OCI-LY1 (cell line): Measurements from ENCODE around the gene TKTL1.
"Not testable (repeated sequence)": the region's sequence is repeated elsewhere in the genome, so short reads cannot be mapped to it uniquely, and the experiment has no call there.

ENCODE experiments used
- H2AFZ ChIP-seq: fragments of 200-600 bp; sonication (generic), shearing (Covaris generic); 2 replicates; pipeline ENCODE4 v1.6.0; 2014; ENCODE audit warnings: antibody characterized with exemption, mild to moderate bottlenecking, low read length
- H3F3A ChIP-seq: fragments of 200-600 bp; sonication (generic), shearing (Covaris generic); 2 replicates; pipeline ENCODE4 v1.6.0; 2014; ENCODE audit warnings: mild to moderate bottlenecking, antibody characterized with exemption, low read length, moderate library complexity; ENCODE audit not compliant: insufficient read depth
- H3K27ac ChIP-seq: fragments of 200-600 bp; sonication (generic); 2 replicates; pipeline ENCODE4 v1.5.1; 2014; ENCODE audit warnings: low read length, mixed run types, mild to moderate bottlenecking, low read depth; ENCODE audit not compliant: poor library complexity, severe bottlenecking
- H3K27me3 ChIP-seq: fragments of 200-600 bp; sonication (generic); 2 replicates; pipeline ENCODE4 v1.6.0; 2014; ENCODE audit warnings: antibody characterized with exemption, mild to moderate bottlenecking, low read length, moderate library complexity; ENCODE audit not compliant: insufficient read depth
- H3K36me3 ChIP-seq: fragments of 200-600 bp; sonication (generic); 2 replicates; pipeline ENCODE4 v1.6.1; 2014; ENCODE audit warnings: mild to moderate bottlenecking, antibody characterized with exemption, low read length, moderate library complexity, mixed read lengths; ENCODE audit not compliant: insufficient read depth
- H3K4me1 ChIP-seq: fragments of 200-600 bp; sonication (generic); 2 replicates; pipeline ENCODE4 v1.5.1; 2014; ENCODE audit warnings: mild to moderate bottlenecking, low read length, moderate library complexity; ENCODE audit not compliant: insufficient read depth, severe bottlenecking
- H3K4me2 ChIP-seq: fragments of 200-600 bp; sonication (generic), shearing (Covaris generic); 2 replicates; pipeline ENCODE4 v1.6.1; 2014; ENCODE audit warnings: low read length
- H3K4me3 ChIP-seq: fragments of 200-600 bp; sonication (generic); 2 replicates; pipeline ENCODE4 v1.5.1; 2014; ENCODE audit warnings: low read length, low read depth, mild to moderate bottlenecking, mixed read lengths; ENCODE audit not compliant: poor library complexity, severe bottlenecking
- H3K79me2 ChIP-seq: fragments of 200-600 bp; shearing (Covaris generic); 2 replicates; pipeline ENCODE4 v1.6.1; 2016; ENCODE audit warnings: mixed run types, low read length, mixed read lengths; ENCODE audit not compliant: insufficient read depth
- H3K9ac ChIP-seq: fragments of 200-600 bp; sonication (generic), shearing (Covaris generic); 2 replicates; pipeline ENCODE4 v1.6.1; 2014; ENCODE audit warnings: mild to moderate bottlenecking, low read length, mixed read lengths
- H3K9me2 ChIP-seq: fragments of 200-600 bp; sonication (generic), shearing (Covaris generic); 2 replicates; pipeline ENCODE4 v1.6.1; 2014; ENCODE audit warnings: low read depth, mild to moderate bottlenecking, low read length, mixed read lengths
- H3K9me3 ChIP-seq: fragments of 200-600 bp; shearing (Covaris generic); 2 replicates; pipeline ENCODE4 v1.6.1; 2014; ENCODE audit warnings: low read length, mixed read lengths
- H4K20me1 ChIP-seq: fragments of 200-600 bp; sonication (generic), shearing (Covaris generic); 2 replicates; pipeline ENCODE4 v1.6.0; 2016; ENCODE audit warnings: mild to moderate bottlenecking, low read length; ENCODE audit not compliant: insufficient read depth
- EZH2 ChIP-seq: fragments of 200-600 bp; sonication (generic), shearing (Covaris generic); IDR thresholded peaks from 2 replicates; pipeline ENCODE4 v1.8.0; 2017; ENCODE audit warnings: borderline replicate concordance, mixed run types, mild to moderate bottlenecking, antibody characterized with exemption, low read length, moderate library complexity, mixed read lengths
- TF ChIP-seq, protein P1 (sequence below): fragments of 200-600 bp; sonication (generic), shearing (Covaris generic); IDR thresholded peaks from 2 replicates; pipeline ENCODE4 v1.5.1; 2017; ENCODE audit warnings: mild to moderate bottlenecking, antibody characterized with exemption, low read length, moderate library complexity, mixed read lengths

TKTL1 gene

DNA sequence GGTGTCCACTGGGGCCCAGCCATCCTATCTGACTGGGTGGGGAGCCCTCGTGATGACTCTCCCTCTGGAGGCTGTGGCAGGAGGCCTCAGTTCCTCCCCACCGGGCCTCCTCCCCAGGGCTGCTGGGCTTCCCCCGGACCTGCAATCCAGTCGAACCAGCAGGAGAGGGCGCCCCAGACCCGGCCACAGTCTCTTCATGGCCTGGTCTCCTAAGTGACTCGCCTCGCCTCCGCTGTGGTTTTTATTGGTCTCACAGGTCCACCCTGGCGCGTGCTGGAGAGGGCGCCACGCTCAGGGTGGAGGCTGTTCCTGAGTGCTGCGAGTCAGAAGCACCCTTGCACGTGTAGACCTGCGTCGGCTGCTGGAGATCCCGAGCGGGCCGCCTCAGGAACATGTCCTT lies 48.0 kb downstream of the TKTL1 start:
- not testable (repeated sequence) for H3K9me2 ChIP-seq

DNA sequence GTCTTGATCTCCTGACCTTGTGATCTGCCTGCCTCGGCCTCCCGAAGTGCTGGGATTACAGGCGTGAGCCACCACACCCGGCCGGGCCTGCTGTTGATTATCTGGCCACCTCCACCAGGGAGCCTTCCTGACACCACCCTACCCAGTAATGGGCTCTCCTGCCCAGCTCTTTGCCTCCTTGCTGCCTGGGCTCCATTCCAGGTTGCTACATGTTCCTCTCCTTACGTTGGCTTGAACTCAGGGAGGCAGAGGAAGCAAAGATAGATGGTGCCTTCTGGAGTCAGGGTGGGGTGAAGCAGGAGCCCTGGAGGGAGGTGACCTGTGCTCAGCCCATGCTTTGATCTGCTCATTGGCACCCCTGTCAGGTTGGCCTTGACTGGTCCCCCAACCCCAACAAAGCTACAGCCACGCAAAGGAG lies 52.5 kb downstream of the TKTL1 start:
- TF ChIP-seq, protein P1, sequence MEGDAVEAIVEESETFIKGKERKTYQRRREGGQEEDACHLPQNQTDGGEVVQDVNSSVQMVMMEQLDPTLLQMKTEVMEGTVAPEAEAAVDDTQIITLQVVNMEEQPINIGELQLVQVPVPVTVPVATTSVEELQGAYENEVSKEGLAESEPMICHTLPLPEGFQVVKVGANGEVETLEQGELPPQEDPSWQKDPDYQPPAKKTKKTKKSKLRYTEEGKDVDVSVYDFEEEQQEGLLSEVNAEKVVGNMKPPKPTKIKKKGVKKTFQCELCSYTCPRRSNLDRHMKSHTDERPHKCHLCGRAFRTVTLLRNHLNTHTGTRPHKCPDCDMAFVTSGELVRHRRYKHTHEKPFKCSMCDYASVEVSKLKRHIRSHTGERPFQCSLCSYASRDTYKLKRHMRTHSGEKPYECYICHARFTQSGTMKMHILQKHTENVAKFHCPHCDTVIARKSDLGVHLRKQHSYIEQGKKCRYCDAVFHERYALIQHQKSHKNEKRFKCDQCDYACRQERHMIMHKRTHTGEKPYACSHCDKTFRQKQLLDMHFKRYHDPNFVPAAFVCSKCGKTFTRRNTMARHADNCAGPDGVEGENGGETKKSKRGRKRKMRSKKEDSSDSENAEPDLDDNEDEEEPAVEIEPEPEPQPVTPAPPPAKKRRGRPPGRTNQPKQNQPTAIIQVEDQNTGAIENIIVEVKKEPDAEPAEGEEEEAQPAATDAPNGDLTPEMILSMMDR = no peak
- TF ChIP-seq EZH2 = no peak
- Histone ChIP-seq H3K27me3 (no peaks in the 10 kb centered on the region), H3K4me1 (peaks cover 7% of the 10 kb centered on the region), H3K4me3 (no peak overlapping the region), H3K36me3 (peaks cover 40% of the 10 kb centered on the region), H3F3A (no peaks in the 10 kb centered on the region), H3K27ac (no peak overlapping the region), H3K79me2 (no peaks in the 10 kb centered on the region), H4K20me1 (no peaks in the 10 kb centered on the region), H2AFZ (no peak overlapping the region), H3K9ac (no peak overlapping the region), H3K4me2 (no peak overlapping the region), H3K9me2 (no peaks in the 10 kb centered on the region), H3K9me3 (no peaks in the 10 kb centered on the region)

More for the DNA sequence above, 48.0 kb downstream of the TKTL1 start:
- not testable (repeated sequence) for H2AFZ ChIP-seq, H3K4me1 ChIP-seq, H3K36me3 ChIP-seq, H3K27ac ChIP-seq, H3K4me2 ChIP-seq, H3F3A ChIP-seq, H3K9ac ChIP-seq, H4K20me1 ChIP-seq, H3K9me3 ChIP-seq, H3K79me2 ChIP-seq, H3K27me3 ChIP-seq, H3K4me3 ChIP-seq

DNA sequence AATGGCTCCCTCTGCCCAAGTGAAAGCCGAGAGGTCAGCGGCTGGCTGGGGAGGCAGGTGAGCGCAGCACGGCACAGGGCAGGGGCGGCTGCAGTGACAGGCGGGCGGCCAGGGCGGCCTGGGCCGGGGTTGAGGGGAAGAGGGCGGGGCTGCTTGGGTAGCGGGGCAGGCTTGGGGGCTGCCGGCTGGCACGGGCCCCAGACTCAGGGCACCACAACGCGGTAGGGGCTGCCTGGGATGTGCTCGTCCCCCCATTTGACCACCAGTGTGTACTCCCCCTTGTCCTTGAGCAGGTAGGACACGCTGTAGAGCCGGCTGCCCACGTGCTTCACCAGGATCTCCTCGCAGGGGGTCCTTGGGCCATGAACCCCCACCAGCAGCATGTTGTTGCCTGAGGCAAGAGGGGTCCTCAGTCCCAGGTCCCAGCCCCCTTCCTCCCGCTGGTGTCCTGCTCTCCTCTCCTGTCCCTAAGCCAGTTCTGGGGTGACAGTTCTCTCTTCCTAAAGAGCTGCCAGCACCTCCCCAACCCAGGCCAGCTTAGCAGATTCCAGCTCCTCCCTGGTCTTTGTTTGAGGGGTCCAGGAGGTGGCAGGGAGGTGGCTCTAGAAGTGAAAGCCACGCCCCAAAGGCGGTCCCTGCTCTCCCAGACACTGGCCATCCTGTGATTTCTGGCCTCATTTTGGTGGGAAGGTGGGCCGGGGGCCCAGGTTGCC lies 53.2 kb downstream of the TKTL1 start:
- Histone ChIP-seq H3K79me2 (no peaks in the 10 kb centered on the region), H3K9me2 (no peaks in the 10 kb centered on the region), H3K9ac (no peak overlapping the region), H4K20me1 (no peaks in the 10 kb centered on the region), H3K27me3 (no peaks in the 10 kb centered on the region), H3K27ac (no peak overlapping the region), H2AFZ (no peak overlapping the region), H3K4me1 (peaks cover 7% of the 10 kb centered on the region), H3K36me3 (peaks cover 46% of the 10 kb centered on the region), H3K4me3 (no peak overlapping the region), H3K4me2 (no peak overlapping the region), H3K9me3 (no peaks in the 10 kb centered on the region), H3F3A (no peaks in the 10 kb centered on the region)
- TF ChIP-seq EZH2 = no peak
- TF ChIP-seq, protein P1 = no peak

DNA sequence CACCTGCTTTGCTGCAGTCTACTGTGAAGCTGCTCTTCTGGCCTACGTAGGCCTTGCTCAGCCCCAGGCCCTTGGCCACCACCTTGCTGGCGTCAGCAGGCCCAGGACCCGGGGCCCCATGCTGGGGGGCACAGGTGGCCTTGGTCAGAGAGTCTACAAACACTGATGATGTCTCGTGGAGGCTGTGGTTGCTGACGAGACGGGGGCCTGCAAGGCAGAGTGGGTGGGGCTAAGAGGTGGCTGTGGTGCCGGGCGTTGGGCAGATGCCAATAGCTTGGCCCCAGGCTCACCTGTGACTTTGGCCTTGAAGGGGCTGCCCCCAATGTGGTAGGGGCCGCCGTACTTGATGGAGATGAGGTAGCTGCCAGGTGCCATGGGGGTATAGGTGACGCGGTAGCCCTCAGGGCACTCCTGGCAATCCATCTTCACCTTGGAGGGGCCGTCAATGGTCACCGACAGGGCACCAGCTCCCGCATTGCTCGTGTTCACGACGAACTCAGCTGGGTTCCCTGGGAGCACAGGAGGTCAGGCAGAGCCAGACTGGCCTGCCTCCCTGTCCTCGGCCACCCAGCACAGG lies 53.9 kb downstream of the TKTL1 start:
- Histone ChIP-seq H3K4me3 (no peak overlapping the region), H3F3A (no peaks in the 10 kb centered on the region), H3K27ac (no peak overlapping the region), H3K9ac (no peak overlapping the region), H3K79me2 (no peaks in the 10 kb centered on the region), H3K9me3 (no peaks in the 10 kb centered on the region), H3K4me2 (no peak overlapping the region), H3K27me3 (no peaks in the 10 kb centered on the region), H4K20me1 (no peaks in the 10 kb centered on the region), H3K4me1 (peaks cover 7% of the 10 kb centered on the region), H3K36me3 (peaks cover 52% of the 10 kb centered on the region), H2AFZ (no peak overlapping the region), H3K9me2 (no peaks in the 10 kb centered on the region)
- no peak for TF ChIP-seq EZH2
- TF ChIP-seq, protein P1 = no peak
